LHCN-M2 (cell line): Measurements from ENCODE around the gene NSUN7. TPM values are rescaled to one million over a fixed set of nuclear protein-coding genes. Genes with fewer than 3 reads are reported as not detected.

Experiments used
- DNase-seq: peaks from one replicate; pipeline ENCODE4 v3.0.0-alpha.2; 2012; ENCODE audit warnings: low read depth
- total RNA-seq: library from RNA; depleted of rRNA; stranded (reverse); fragments of >200 nt; gene quantifications from 2 replicates; pipeline ENCODE4 v1.2.3, GENCODE V29; 2014; rRNA removed

The NSUN7 gene
- total RNA-seq, 1 experiment from 2014 or later, result not detected

GRCh38 chr4:40845154-40845835, 95.5 kb downstream of the NSUN7 start:
- no peak for DNase-seq

- DNase-seq, result no peak
These were observed 96.8 kb downstream of the NSUN7 start for GRCh38 chr4:40846532-40846931.

- DNase-seq, result no peak
These were observed 98.5 kb downstream of the NSUN7 start for GRCh38 chr4:40848251-40848650.

- no peak for DNase-seq
These were observed 99.2 kb downstream of the NSUN7 start for GRCh38 chr4:40848940-40849339.

- peak; percentile 51 for DNase-seq
These were observed 100.7 kb downstream of the NSUN7 start for GRCh38 chr4:40850496-40850895.

- no peak for DNase-seq
These were observed 106.6 kb downstream of the NSUN7 start for GRCh38 chr4:40856277-40856839.

GRCh38 chr4:40856840-40857362, 107.1 kb downstream of the NSUN7 start:
- DNase-seq, result no peak

- no peak for DNase-seq
These were observed 108.2 kb downstream of the NSUN7 start for GRCh38 chr4:40857956-40858355.

- no peak for DNase-seq
These were observed 109.2 kb downstream of the NSUN7 start for GRCh38 chr4:40858962-40859361.

Other genes with a start within 250 kb of the NSUN7 start
- 0.06 and 0.17 TPM in 2 replicates for gene RBM47, start 120.1 kb upstream of the NSUN7 start, total RNA-seq